ENCODE results near the gene HOXC9. TPM values are rescaled to one million over a fixed set of nuclear protein-coding genes. Genes with fewer than 3 reads are reported as not detected.
A peak's percentile ranks its signal among the peaks of the same experiment; 100 is the strongest.

HOXC9 gene
- total RNA-seq, 1 experiment from 2014 or later, result 0.54 TPM

DNA sequence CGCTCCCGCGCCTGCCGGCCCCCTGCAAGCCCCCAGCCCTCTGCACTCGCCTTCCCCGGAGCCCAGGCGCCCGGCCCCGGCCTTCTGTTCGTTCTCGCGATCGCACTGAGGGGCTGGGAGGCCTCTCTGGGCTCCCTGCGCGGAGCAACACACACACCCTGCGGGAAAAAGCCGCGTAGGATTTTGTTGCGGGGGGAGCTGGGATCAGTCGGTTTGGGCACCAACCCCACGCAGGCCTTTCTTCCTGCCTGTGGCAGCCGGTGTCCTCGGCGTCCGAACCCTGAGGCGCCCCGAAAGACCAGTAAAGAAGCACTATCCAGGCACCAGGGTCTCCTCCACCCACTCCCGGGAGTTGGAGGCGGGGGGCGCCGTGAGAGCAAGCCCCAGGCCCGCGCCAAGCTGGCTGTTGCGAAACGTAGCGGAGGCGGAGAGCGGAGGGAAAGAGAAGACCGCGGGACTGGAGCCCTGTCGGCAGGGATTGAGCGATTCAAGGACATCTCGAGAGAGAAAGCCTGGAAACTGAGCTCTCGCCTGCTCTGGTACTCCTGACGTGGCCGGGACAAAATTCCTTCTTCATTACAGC lies 31.0 kb downstream of the HOXC9 start:
- Mint-ChIP-seq H3K9me3 (ENCODE audit: low read depth, unreplicated experiment) (no peaks in the 10 kb centered on the region), H3K36me3 (ENCODE audit: insufficient read depth, unreplicated experiment) (peaks cover 18% of the 10 kb centered on the region), H3K4me3 (ENCODE audit: low read depth, unreplicated experiment) (no peak overlapping the region), H3K4me1 (ENCODE audit: low read depth, unreplicated experiment) (peaks cover 14% of the 10 kb centered on the region), H3K27ac (ENCODE audit: unreplicated experiment) (no peak overlapping the region), H3K27me3 (ENCODE audit: unreplicated experiment) (peaks cover 100% of the 10 kb centered on the region)
- BruUV-seq (replicated peaks), result no TSS peak
- CTCF ChIA-PET, result interaction anchor here (0.6 to 2.2 kb wide), 3 partner anchors 9 to 198 kb away, joined by 3 to 9 read pairs (median 3); no protein-coding TSS in a partner anchor
- intact Hi-C loops (cut with micrococcal nuclease; ENCODE audit: unreplicated experiment), result no loop called here
- TF ChIP-seq, protein P1, sequence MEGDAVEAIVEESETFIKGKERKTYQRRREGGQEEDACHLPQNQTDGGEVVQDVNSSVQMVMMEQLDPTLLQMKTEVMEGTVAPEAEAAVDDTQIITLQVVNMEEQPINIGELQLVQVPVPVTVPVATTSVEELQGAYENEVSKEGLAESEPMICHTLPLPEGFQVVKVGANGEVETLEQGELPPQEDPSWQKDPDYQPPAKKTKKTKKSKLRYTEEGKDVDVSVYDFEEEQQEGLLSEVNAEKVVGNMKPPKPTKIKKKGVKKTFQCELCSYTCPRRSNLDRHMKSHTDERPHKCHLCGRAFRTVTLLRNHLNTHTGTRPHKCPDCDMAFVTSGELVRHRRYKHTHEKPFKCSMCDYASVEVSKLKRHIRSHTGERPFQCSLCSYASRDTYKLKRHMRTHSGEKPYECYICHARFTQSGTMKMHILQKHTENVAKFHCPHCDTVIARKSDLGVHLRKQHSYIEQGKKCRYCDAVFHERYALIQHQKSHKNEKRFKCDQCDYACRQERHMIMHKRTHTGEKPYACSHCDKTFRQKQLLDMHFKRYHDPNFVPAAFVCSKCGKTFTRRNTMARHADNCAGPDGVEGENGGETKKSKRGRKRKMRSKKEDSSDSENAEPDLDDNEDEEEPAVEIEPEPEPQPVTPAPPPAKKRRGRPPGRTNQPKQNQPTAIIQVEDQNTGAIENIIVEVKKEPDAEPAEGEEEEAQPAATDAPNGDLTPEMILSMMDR (IDR thresholded peaks at IDR 0.05; ENCODE audit: unreplicated experiment), result no peak
- no peak for DNase-seq

DNA sequence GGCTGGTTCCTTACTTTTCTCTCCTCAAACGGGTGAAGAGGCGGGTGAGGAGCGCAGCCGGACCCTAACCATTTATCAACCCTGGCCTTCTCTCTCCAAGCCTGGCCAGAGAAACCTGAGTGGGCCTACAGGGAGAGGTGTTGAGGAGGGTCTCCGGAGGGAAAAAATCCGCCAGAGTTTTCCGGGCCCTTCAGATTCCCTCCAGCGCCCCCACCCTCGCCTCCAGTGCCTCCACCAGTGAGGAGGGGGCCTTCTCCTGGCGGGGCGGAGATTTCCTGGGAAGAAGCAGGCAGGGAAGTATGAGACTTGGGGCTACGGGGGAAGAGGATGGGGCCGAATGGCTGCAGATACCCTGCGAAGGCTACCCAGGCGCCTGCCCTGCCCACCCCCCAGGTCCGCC lies 31.5 kb downstream of the HOXC9 start:
- no peak for DNase-seq
- H3K27me3 Mint-ChIP-seq (ENCODE audit: unreplicated experiment), result peaks cover 100% of the 10 kb centered on the region
- intact Hi-C loops (cut with micrococcal nuclease; ENCODE audit: unreplicated experiment), result no loop called here
- CTCF ChIA-PET, result interaction anchor here (0.6 to 2.2 kb wide), 6 partner anchors 9 to 198 kb away, joined by 3 to 58 read pairs (median 10); no protein-coding TSS in a partner anchor
- no peak overlapping the region for H3K27ac Mint-ChIP-seq (ENCODE audit: unreplicated experiment)
- peaks cover 14% of the 10 kb centered on the region for H3K4me1 Mint-ChIP-seq (ENCODE audit: low read depth, unreplicated experiment)
- TF ChIP-seq, protein P1 (IDR thresholded peaks at IDR 0.05; ENCODE audit: unreplicated experiment), result no peak
- BruUV-seq (replicated peaks), result no TSS peak
- no peak overlapping the region for H3K4me3 Mint-ChIP-seq (ENCODE audit: low read depth, unreplicated experiment)
- H3K9me3 Mint-ChIP-seq (ENCODE audit: low read depth, unreplicated experiment), result no peaks in the 10 kb centered on the region
- peaks cover 18% of the 10 kb centered on the region for H3K36me3 Mint-ChIP-seq (ENCODE audit: insufficient read depth, unreplicated experiment)

DNA sequence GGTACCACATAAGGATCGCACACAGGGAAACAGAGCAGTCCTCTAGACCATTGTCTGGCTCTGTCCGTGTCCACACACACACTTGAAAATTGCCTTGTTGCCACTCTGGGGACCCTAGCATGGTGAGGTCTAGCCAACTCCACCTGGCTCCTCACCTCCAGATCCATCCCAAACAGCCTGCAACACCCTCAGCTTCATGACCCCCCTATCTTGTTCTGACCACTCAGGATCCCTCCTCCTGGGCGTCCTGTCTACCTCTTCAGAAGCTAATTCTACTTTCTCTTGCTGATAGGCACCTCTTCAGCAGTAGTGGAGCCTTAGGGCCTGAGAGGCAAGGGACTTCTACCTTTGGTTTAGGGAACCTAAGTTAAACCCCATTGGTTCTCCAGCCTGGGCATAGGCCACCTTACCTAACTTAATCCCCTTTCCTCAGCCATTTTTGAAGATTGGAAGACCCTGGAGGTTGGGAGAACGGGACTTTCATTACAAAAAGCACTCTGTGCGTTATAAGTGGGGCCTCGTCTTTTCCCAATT lies 32.2 kb downstream of the HOXC9 start:
- Mint-ChIP-seq H3K4me1 (ENCODE audit: low read depth, unreplicated experiment) (peaks cover 14% of the 10 kb centered on the region), H3K27me3 (ENCODE audit: unreplicated experiment) (peaks cover 99% of the 10 kb centered on the region), H3K36me3 (ENCODE audit: insufficient read depth, unreplicated experiment) (peaks cover 18% of the 10 kb centered on the region), H3K27ac (ENCODE audit: unreplicated experiment) (no peak overlapping the region), H3K4me3 (ENCODE audit: low read depth, unreplicated experiment) (peak overlapping the region; percentile 83), H3K9me3 (ENCODE audit: low read depth, unreplicated experiment) (no peaks in the 10 kb centered on the region)
- TF ChIP-seq, protein P1 (IDR thresholded peaks at IDR 0.05; ENCODE audit: unreplicated experiment), result no peak
- CTCF ChIA-PET, result interaction anchor here (0.6 to 2.2 kb wide), 22 partner anchors 8 to 359 kb away, joined by 3 to 59 read pairs (median 6); partner anchors contain the start of genes HOXC8 and SMUG1
- no peak for DNase-seq
- intact Hi-C loops (cut with micrococcal nuclease; ENCODE audit: unreplicated experiment), result loop anchor here (1.0 kb wide), 2 partner anchors 103 to 159 kb away; no protein-coding TSS in a partner anchor
- no TSS peak for BruUV-seq (replicated peaks)

DNA sequence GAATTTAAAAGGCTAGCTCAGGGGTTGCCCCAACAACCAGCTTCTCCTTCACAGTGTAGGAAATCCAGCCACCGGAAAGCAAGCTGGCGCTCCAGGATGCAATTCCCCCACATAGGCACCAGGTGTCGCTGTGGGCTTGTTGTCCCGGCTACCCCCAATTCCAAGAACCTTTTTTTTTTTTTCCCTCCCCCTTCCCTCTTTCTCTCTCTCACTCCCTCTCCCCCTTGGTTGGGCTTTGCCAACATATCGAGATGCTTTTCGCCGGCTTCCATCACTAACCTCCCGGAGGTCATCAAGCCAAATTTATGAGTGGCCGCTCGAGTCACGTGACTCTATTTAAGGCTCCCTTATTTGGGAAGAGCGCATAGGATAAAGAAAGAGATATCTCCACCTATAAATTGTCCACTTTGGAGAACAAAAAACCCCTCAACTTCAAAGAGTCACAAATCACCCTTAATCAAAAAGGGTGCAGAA lies 32.7 kb downstream of the HOXC9 start, which contains the start of gene HOXC5:
TSS of gene HOXC5 (plus strand) at position 424 of the 474 bp plus-strand sequence. CDS start 73 bp downstream, outside the sequence.
- no TSS peak for BruUV-seq (replicated peaks)
- Mint-ChIP-seq H3K9me3 (ENCODE audit: low read depth, unreplicated experiment) (no peaks in the 10 kb centered on the region), H3K27me3 (ENCODE audit: unreplicated experiment) (peaks cover 99% of the 10 kb centered on the region), H3K27ac (ENCODE audit: unreplicated experiment) (no peak within 1 kb of the TSS), H3K4me3 (ENCODE audit: low read depth, unreplicated experiment) (peak within 1 kb of the TSS; percentile 83), H3K36me3 (ENCODE audit: insufficient read depth, unreplicated experiment) (peaks cover 18% of the 10 kb centered on the region), H3K4me1 (ENCODE audit: low read depth, unreplicated experiment) (peaks cover 14% of the 10 kb centered on the region)
- TF ChIP-seq, protein P1 (IDR thresholded peaks at IDR 0.05; ENCODE audit: unreplicated experiment), result peak; percentile 97
- CTCF ChIA-PET, result interaction anchor here (0.5 to 2.2 kb wide), 24 partner anchors 9 to 358 kb away, joined by 3 to 59 read pairs (median 5); partner anchors contain the start of genes HOXC8 and SMUG1
- DNase-seq, result peak; percentile 84
- intact Hi-C loops (cut with micrococcal nuclease; ENCODE audit: unreplicated experiment), result loop anchor here (1.0 kb wide), 2 partner anchors 103 to 159 kb away; no protein-coding TSS in a partner anchor

Data from Calu3 (cell line).